ENCODE measurements around the gene EEF1A2.

The EEF1A2 gene

GRCh38 chr20:63536997-63537524 is 38.2 kb upstream of the EEF1A2 start, which contains the start of gene PTK6:
PTK6 (minus strand) TSS chr20:63537376; CDS start chr20:63537314, 62 bp downstream.
- DNase-seq = peak; percentile 49

- DNase-seq = no peak
Observed at GRCh38 chr20:63536241-63536977, 37.5 kb upstream of the EEF1A2 start.

- DNase-seq = no peak
Observed at GRCh38 chr20:63534831-63535651, 36.2 kb upstream of the EEF1A2 start.

GRCh38 chr20:63534427-63534830 is 35.5 kb upstream of the EEF1A2 start:
- DNase-seq = no peak

GRCh38 chr20:63533871-63534393 is 35.0 kb upstream of the EEF1A2 start:
- no peak for DNase-seq

- DNase-seq = no peak
Observed at GRCh38 chr20:63533388-63533787, 34.5 kb upstream of the EEF1A2 start.

- no peak for DNase-seq
Observed at GRCh38 chr20:63532449-63532971, 33.6 kb upstream of the EEF1A2 start.

- DNase-seq = no peak
Observed at GRCh38 chr20:63531686-63532448, 33.0 kb upstream of the EEF1A2 start.

GRCh38 chr20:63530788-63531160 is 31.9 kb upstream of the EEF1A2 start:
- no peak for DNase-seq

GRCh38 chr20:63529861-63530787 is 31.2 kb upstream of the EEF1A2 start:
- no peak for DNase-seq

- no peak for DNase-seq
Observed at GRCh38 chr20:63529180-63529860, 30.4 kb upstream of the EEF1A2 start.

- no peak for DNase-seq
Observed at GRCh38 chr20:63527184-63527583, 28.3 kb upstream of the EEF1A2 start.

GRCh38 chr20:63525971-63526370 is 27.1 kb upstream of the EEF1A2 start:
- no peak for DNase-seq

GRCh38 chr20:63525185-63525584 is 26.3 kb upstream of the EEF1A2 start:
- DNase-seq = no peak

- no peak for DNase-seq
Observed at GRCh38 chr20:63522981-63523611, 24.2 kb upstream of the EEF1A2 start.

- DNase-seq = no peak
Observed at GRCh38 chr20:63522091-63522868, 23.4 kb upstream of the EEF1A2 start.

GRCh38 chr20:63521602-63522001 is 22.7 kb upstream of the EEF1A2 start:
- DNase-seq = no peak

- peak; percentile 75 for DNase-seq
Observed at GRCh38 chr20:63520934-63521601, 22.2 kb upstream of the EEF1A2 start.

- peak; percentile 83 for DNase-seq
Observed at GRCh38 chr20:63520504-63520933, 21.6 kb upstream of the EEF1A2 start, which contains the start of gene PPDPF. PPDPF (plus strand) TSS chr20:63520765; CDS start chr20:63521309, 544 bp downstream.

Data from activated CD4-positive, alpha-beta T cell treated with anti-CD3 and anti-CD28 coated beads, Interleukin-2, amount 50 U/mL, for 16 hours (primary cell).